Esophagus muscularis mucosa (tissue), 4 donors: ENCODE data around the gene NFATC3. TPM values are rescaled to one million over a fixed set of nuclear protein-coding genes. Genes with fewer than 3 reads are reported as not detected.

ENCODE experiments used
- DNase-seq: peaks from one replicate; pipeline ENCODE4 v3.0.0-alpha.2; 2017; ENCODE audit errors: extremely low spot score
- H3K27ac ChIP-seq, 4 donors: fragments of 200-600 bp; sonication (generic); replicated peaks in 1 of 4; 1 replicate in 3 of 4; 2 replicates in 1 of 4; pipeline ENCODE4 v1.5.1; 2016 to 2019; ENCODE audit warnings: mild to moderate bottlenecking in 1 of 4
- H3K27me3 ChIP-seq, 4 donors: fragments of 200-600 bp; sonication (generic); one replicate each; pipeline versions ENCODE4 v1.5.1 to v1.6.0; 2016 to 2019
- H3K36me3 ChIP-seq, 4 donors: fragments of 200-600 bp; sonication (generic); one replicate each; pipeline ENCODE4 v1.5.1; 2016 to 2019
- H3K4me1 ChIP-seq, 4 donors: fragments of 200-600 bp; sonication (generic); one replicate each; pipeline ENCODE4 v1.5.1; 2016 to 2019
- H3K4me3 ChIP-seq, 4 donors: fragments of 200-600 bp; sonication (generic); 1 replicate in 2 of 4; 2 replicates in 2 of 4; pipeline ENCODE4 v1.5.1; 2016 to 2019; ENCODE audit warnings: mild to moderate bottlenecking in 4 of 4, moderate library complexity in 1 of 4
- H3K9me3 ChIP-seq, 4 donors: fragments of 200-600 bp; sonication (generic); 1 replicate in 3 of 4; 2 replicates in 1 of 4; pipeline ENCODE4 v1.5.1; 2016 to 2019
- CTCF ChIP-seq, 3 experiments: fragments of 200-600 bp in 2 of 3; fragments of 450-650 bp in 1 of 3; sonication (generic) in 2 of 3; IDR thresholded peaks; one replicate each; pipeline ENCODE4 v1.5.1; 2017 to 2019; ENCODE audit warnings: antibody characterized with exemption in 3 of 3, mild to moderate bottlenecking in 2 of 3, moderate library complexity in 1 of 3
- EP300 ChIP-seq: sonication (generic); formaldehyde crosslinking; IDR thresholded peaks from one replicate; pipeline ENCODE4 v1.6.1; 2017; ENCODE audit warnings: antibody characterized with exemption
- POLR2A ChIP-seq: fragments of 450-650 bp; IDR thresholded peaks from one replicate; pipeline ENCODE4 v1.6.1; 2017; ENCODE audit warnings: antibody characterized with exemption, moderate library complexity, mild to moderate bottlenecking, low read depth
- POLR2AphosphoS5 ChIP-seq, 2 donors: sonication (generic); formaldehyde crosslinking; IDR thresholded peaks; one replicate each; pipeline ENCODE4 v1.6.1; 2017; ENCODE audit warnings: antibody characterized with exemption in 2 of 2
- WGBS: methylation state at CpG from one replicate; pipeline ENCODE4 v1.1.5; 2018; 5-methylcytosine and 5-hydroxymethylcytosine counted together
- intact Hi-C: fragments of 100-400 bp; cut with DNase I; formaldehyde crosslinking; loops from one replicate; pipeline ENCODE4 v1.15.1; 2023
- total RNA-seq, 4 donors: library from RNA; depleted of rRNA; stranded (reverse); fragments of >200 nt; gene quantifications; one replicate each; pipeline versions ENCODE4 v1.1.0 to v1.2.1, GENCODE V29; 2016

The NFATC3 gene
- total RNA-seq, 4 donors from 2014 or later: 44.6 to 56.8 (median 50.8) TPM

GRCh38 chr16:68083239-68083781 lies 1.9 kb upstream of the NFATC3 start:
- 90% methylated on average over 4 of the region's 4 CpGs for WGBS
- TF ChIP-seq POLR2AphosphoS5 (IDR thresholded peaks at IDR 0.05): no peak
- no peak for TF ChIP-seq CTCF (IDR thresholded peaks at IDR 0.05)
- TF ChIP-seq POLR2A: no peak
- no peak for TF ChIP-seq EP300
- Histone ChIP-seq H3K36me3 (peaks cover 0 to 10% (median 6%) of the 10 kb centered on the region in 4 donors), H3K27ac (peak overlapping the region; percentile 91 to 99 (median 92)), H3K27me3 (no peaks in the 10 kb centered on the region), H3K4me1 (peaks cover 51 to 81% (median 77%) of the 10 kb centered on the region in 4 donors), H3K4me3 (no peak overlapping the region), H3K9me3 (no peaks in the 10 kb centered on the region)
- intact Hi-C loops: no loop called here
- peak; percentile 72 for DNase-seq

DNA sequence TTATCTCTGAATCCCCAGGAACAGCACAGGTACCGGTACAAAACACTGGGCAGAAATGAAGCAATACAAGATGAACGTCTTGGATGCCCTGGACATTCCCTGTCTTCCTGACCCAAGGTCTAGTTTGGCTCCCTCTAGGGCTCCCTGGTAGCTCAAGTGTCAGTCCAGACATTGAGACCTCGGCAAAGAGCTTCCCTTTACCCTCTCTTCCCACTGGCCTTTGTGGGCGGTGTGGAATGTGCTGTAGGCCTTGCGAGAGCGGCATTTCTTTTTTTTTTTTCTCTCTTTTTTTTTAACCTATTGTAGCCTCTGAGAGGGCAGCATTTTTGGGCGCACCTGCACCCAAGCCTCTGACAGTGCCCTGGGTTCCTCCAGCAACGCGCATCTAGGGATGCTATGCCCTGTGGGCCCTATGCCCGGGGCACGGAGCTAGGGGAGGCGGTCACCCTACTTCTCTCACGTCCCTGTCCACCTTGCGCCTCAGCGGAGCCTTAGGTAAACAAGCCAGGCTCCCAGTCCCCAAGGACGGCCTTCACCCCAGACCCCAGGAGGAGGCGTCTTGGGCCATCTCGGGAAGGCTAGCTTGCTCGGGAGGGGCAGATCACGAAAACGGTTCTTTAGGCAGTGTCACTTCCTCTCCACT lies 1.2 kb upstream of the NFATC3 start:
- Histone ChIP-seq H3K27ac (peak overlapping the region; percentile 91 to 99 (median 92)), H3K4me1 (peaks cover 53 to 82% (median 77%) of the 10 kb centered on the region in 4 donors), H3K27me3 (no peaks in the 10 kb centered on the region), H3K36me3 (peaks cover 0 to 3% (median under 1%) of the 10 kb centered on the region in 4 donors), H3K4me3 (peak overlapping the region; percentile 71 to 93 (median 88)), H3K9me3 (no peaks in the 10 kb centered on the region)
- DNase-seq: peak; percentile 34
- intact Hi-C loops: no loop called here
- TF ChIP-seq CTCF (IDR thresholded peaks at IDR 0.05) (no peak), POLR2A (no peak), POLR2AphosphoS5 (IDR thresholded peaks at IDR 0.05) (no peak), EP300 (no peak)
- WGBS: 32% methylated on average over 21 of the region's 21 CpGs

DNA sequence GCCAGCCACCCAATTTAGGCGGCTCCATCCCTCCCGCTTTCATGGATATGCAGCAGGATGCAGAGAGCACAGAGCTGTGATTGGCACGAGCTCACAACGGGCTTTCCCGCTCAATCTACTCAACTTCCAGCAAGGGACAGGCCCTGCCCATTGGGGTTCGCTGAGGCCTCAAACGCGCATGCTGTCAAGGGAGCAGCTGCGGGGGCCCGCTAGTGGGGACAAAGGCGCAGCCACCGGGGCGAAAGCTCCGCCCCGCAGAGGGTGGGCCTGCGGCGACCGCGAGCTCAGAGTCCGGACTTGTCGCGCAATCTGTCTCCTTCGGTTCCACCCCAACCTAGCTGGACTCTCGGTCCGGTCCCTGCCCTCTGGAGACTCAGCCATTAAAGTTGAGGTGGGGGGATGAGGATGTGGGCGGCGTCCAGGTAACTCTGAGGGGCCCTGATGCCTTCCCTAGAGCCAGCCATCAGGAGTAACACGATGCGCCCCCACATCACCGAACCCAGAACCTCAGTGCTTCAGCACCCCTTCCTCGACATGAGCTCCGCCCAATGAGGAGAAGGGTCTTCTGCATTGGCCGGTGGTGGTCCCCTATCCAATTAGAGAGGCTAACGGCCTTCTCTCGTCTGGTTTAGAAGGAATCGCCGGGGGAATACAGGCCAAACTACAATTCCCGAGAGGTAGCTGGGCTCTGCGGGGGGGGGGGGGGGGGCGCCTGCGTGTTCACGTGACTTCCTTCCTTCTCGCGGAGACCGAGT lies 489 bp upstream of the NFATC3 start:
- peak; percentile 100 for DNase-seq
- Histone ChIP-seq H3K36me3 (no peaks in the 10 kb centered on the region), H3K27me3 (no peaks in the 10 kb centered on the region), H3K9me3 (no peaks in the 10 kb centered on the region), H3K4me1 (peaks cover 50 to 82% (median 74%) of the 10 kb centered on the region in 4 donors), H3K27ac (peak overlapping the region; percentile 91 to 99 (median 92)), H3K4me3 (peak overlapping the region; percentile 71 to 93 (median 88))
- TF ChIP-seq EP300 (no peak), CTCF (IDR thresholded peaks at IDR 0.05) (peak in 1 of 3 experiments; percentile 29), POLR2A (peak; percentile 23), POLR2AphosphoS5 (IDR thresholded peaks at IDR 0.05) (peak; percentile 50 to 81)
- WGBS: 4% methylated on average over 9 of the region's 45 CpGs
- intact Hi-C loops: loop anchor here (5.0 kb wide), 1 partner anchor 153 kb away; the partner anchor contains the start of gene ESRP2

DNA sequence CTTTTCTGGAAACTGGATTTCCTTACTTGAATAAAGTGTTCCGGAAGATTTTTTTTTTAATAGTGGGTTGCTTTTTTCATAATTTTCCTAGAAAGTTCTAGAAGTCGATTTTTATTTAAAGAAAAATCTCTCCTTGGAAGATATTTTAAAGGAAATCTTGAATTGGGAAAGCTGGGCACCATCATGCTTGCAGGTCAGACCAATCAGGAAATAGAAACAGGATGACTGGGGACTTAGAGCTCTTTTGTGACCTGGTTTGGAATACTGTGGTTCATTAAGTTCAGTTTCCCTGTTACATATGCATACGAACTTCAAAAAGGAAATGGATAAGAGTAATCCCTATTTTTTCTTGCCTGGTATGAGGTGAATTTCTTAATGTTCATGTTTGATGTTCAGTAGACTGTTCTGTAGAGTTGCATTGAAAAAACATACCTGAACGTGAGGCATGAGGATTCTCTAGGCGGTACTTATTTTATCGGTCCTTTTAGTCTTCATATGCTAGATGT lies 1.2 kb downstream of the NFATC3 start:
- H3K9me3 ChIP-seq: no peaks in the 10 kb centered on the region
- peak overlapping the region; percentile 71 to 93 (median 88) for H3K4me3 ChIP-seq
- TF ChIP-seq POLR2AphosphoS5 (IDR thresholded peaks at IDR 0.05) (no peak), EP300 (no peak)
- H3K4me1 ChIP-seq: peaks cover 51 to 81% (median 69%) of the 10 kb centered on the region in 4 donors
- H3K27me3 ChIP-seq: no peaks in the 10 kb centered on the region
- intact Hi-C loops: loop anchor here (5.0 kb wide), 1 partner anchor 151 kb away; the partner anchor contains the start of gene ESRP2
- no peaks in the 10 kb centered on the region for H3K36me3 ChIP-seq
- WGBS: under 1% methylated on average over 6 of the region's 6 CpGs
- no peak for DNase-seq
- H3K27ac ChIP-seq: peak overlapping the region; percentile 91 to 99 (median 95)

DNA sequence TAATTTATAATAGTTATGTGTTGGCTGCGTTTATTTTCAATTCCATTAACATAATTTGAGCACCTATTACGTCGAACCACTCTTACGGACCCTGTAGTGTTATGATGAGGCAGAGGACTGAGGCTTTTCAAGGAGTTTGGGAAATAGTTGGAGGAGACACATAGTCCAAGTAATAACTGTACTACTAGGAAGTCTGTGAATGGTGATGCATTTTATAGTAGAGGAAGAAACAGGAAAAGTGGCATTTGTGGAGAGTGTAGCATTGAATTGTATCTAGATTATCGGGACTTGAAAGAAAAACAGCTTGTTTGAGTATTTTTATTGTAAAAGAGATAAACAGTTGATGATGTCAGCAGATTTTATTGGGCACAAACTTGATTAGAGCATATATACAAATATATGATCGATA lies 1.7 kb downstream of the NFATC3 start:
- H3K4me3 ChIP-seq: peak overlapping the region; percentile 71 to 93 (median 88)
- H3K27me3 ChIP-seq: no peaks in the 10 kb centered on the region
- no peaks in the 10 kb centered on the region for H3K36me3 ChIP-seq
- intact Hi-C loops: loop anchor here (5.0 kb wide), 1 partner anchor 150 kb away; the partner anchor contains the start of gene ESRP2
- H3K27ac ChIP-seq: peak overlapping the region; percentile 91 to 99 (median 95)
- 8% methylated on average over 6 of the region's 6 CpGs for WGBS
- H3K4me1 ChIP-seq: peaks cover 54 to 82% (median 69%) of the 10 kb centered on the region in 4 donors
- no peak for DNase-seq
- no peak for TF ChIP-seq CTCF (IDR thresholded peaks at IDR 0.05)
- no peak for TF ChIP-seq EP300
- TF ChIP-seq POLR2AphosphoS5 (IDR thresholded peaks at IDR 0.05): peak in 1 of 2 donors; percentile 24
- TF ChIP-seq POLR2A: no peak
- H3K9me3 ChIP-seq: no peaks in the 10 kb centered on the region
